Sigmoid colon (tissue), 4 donors: ENCODE data around the gene RWDD4.

Experiments
- EP300 ChIP-seq, 4 donors: sonication (generic); formaldehyde crosslinking; IDR thresholded peaks; one replicate each; pipeline ENCODE4 v1.6.1; 2017; ENCODE audit warnings: antibody characterized with exemption in 4 of 4
- POLR2A ChIP-seq, 2 donors: fragments of 450-650 bp; IDR thresholded peaks; one replicate each; pipeline ENCODE4 v1.6.1; 2016; ENCODE audit warnings: antibody characterized with exemption in 2 of 2, mild to moderate bottlenecking in 2 of 2, moderate library complexity in 2 of 2
- POLR2AphosphoS5 ChIP-seq, 4 donors: sonication (generic); formaldehyde crosslinking; IDR thresholded peaks; one replicate each; pipeline ENCODE4 v1.6.1; 2017; ENCODE audit warnings: antibody characterized with exemption in 4 of 4
- TF ChIP-seq, protein P1 (sequence below), 4 experiments: fragments of 450-650 bp in 3 of 4; fragments of 200-600 bp in 1 of 4; IDR thresholded peaks; one replicate each; pipeline ENCODE4 v1.5.1; 2016 to 2019; ENCODE audit warnings: antibody characterized with exemption in 4 of 4, mild to moderate bottlenecking in 3 of 4, moderate library complexity in 2 of 4

DNA sequence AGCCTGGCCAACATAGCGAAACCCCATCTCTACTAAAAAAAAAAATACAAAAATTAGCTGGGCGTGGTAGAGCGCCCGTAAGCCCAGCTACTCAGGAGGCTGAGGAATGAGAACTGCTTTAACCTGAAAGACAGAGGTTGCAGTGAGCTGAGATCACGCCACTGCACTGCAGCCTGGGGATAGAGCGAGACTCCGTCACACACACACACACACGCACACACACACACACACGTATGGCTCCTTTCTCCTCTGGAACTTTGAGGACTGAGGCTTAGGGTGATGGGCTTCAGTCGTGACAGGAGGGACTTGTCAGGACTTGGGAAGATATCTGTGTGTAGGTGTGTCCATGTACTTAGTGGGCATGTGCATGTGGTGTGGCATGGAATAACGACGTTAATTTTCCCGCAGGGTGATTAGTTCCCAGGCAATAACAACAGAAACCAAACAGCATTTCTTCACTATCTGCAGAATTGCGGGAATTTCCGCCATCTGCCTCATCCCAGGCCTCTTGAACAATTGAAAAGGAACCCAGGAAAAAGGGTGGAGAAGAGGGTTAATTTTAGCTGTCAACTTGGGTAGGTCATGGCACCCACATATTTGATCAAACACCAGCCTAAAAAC, 47.7 kb downstream of the RWDD4 start:
- TF ChIP-seq, protein P1, sequence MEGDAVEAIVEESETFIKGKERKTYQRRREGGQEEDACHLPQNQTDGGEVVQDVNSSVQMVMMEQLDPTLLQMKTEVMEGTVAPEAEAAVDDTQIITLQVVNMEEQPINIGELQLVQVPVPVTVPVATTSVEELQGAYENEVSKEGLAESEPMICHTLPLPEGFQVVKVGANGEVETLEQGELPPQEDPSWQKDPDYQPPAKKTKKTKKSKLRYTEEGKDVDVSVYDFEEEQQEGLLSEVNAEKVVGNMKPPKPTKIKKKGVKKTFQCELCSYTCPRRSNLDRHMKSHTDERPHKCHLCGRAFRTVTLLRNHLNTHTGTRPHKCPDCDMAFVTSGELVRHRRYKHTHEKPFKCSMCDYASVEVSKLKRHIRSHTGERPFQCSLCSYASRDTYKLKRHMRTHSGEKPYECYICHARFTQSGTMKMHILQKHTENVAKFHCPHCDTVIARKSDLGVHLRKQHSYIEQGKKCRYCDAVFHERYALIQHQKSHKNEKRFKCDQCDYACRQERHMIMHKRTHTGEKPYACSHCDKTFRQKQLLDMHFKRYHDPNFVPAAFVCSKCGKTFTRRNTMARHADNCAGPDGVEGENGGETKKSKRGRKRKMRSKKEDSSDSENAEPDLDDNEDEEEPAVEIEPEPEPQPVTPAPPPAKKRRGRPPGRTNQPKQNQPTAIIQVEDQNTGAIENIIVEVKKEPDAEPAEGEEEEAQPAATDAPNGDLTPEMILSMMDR (IDR thresholded peaks at IDR 0.05): no peak
- no peak for TF ChIP-seq POLR2A (IDR thresholded peaks at IDR 0.05)
- TF ChIP-seq EP300 (IDR thresholded peaks at IDR 0.05): no peak
- no peak for TF ChIP-seq POLR2AphosphoS5 (IDR thresholded peaks at IDR 0.05)
